GM12891 (cell line): Measurements from ENCODE around the gene NEB.
"Not testable (repeated sequence)": the region's sequence is repeated elsewhere in the genome, so short reads cannot be mapped to it uniquely, and the experiment has no call there.

ENCODE experiments used
- DNase-seq: peaks from one replicate; pipeline ENCODE4 v3.0.0; 2011; ENCODE audit warnings: low spot score; ENCODE audit not compliant: insufficient read length
- FAIRE-seq: peaks from 2 replicates; lab custom pipeline; 2011; peaks lifted over from hg19 to GRCh38; lab: Jason Lieb, UNC
- PAX5 ChIP-seq: IDR thresholded peaks from 2 replicates; pipeline ENCODE4 v1.6.1; 2011; ENCODE audit warnings: low read length, moderate library complexity, mild to moderate bottlenecking; ENCODE audit not compliant: insufficient read depth, severe bottlenecking
- POLR2A ChIP-seq: IDR thresholded peaks from 2 replicates; pipeline ENCODE4 v1.6.1; 2011; ENCODE audit warnings: low read depth, low read length, control low read depth
- POLR2AphosphoS5 ChIP-seq: IDR thresholded peaks from 2 replicates; pipeline ENCODE4 v1.6.1; 2011; ENCODE audit warnings: low read depth, low read length, control low read depth
- POU2F2 ChIP-seq: IDR thresholded peaks from 2 replicates; pipeline ENCODE4 v1.6.1; 2011; ENCODE audit warnings: low read depth, mild to moderate bottlenecking, control low read depth, low read length, moderate library complexity
- SPI1 ChIP-seq: IDR thresholded peaks from 2 replicates; pipeline ENCODE4 v1.6.1; 2011; ENCODE audit warnings: low read depth, low read length, control low read depth
- TAF1 ChIP-seq: IDR thresholded peaks from 2 replicates; pipeline ENCODE4 v1.6.1; 2011; ENCODE audit warnings: low read depth, low read length, control low read depth

Gene NEB

DNA sequence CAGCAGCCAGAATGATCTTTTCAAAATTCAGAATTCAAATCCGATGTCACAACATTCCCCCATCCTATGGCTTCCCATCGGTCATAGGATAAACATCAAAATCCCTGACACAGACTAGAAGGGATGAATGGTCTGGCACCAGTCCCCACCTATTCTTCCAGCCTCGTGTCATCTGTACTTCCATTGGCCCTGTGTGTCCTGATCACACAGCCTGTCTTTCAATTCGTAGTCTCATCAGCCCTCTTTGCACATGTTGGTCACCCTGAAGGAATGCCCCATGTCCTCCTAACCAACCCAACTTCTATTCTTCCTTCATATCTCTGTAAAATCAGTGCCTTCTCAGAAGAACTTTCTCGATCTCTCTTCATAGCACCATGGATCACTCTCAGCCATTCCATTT, 157.2 kb downstream of the NEB start:
- no peak for TF ChIP-seq PAX5
- TF ChIP-seq POLR2A = no peak
- TF ChIP-seq POU2F2 = no peak
- no peak for TF ChIP-seq POLR2AphosphoS5
- no peak for TF ChIP-seq SPI1
- TF ChIP-seq TAF1 = no peak
- DNase-seq (no peak), FAIRE-seq (no peak)

GRCh38 chr2:151576080-151576479, 158.2 kb downstream of the NEB start:
- no peak for FAIRE-seq
- no peak for TF ChIP-seq POLR2A
- TF ChIP-seq SPI1 = no peak
- no peak for TF ChIP-seq POLR2AphosphoS5
- TF ChIP-seq PAX5 = no peak
- no peak for TF ChIP-seq POU2F2
- no peak for TF ChIP-seq TAF1
- no peak for DNase-seq

GRCh38 chr2:151575338-151575737, 158.9 kb downstream of the NEB start:
- DNase-seq (no peak), FAIRE-seq (no peak)
- TF ChIP-seq PAX5 (no peak), POU2F2 (no peak), POLR2AphosphoS5 (no peak), POLR2A (no peak), TAF1 (no peak), SPI1 (no peak)

- TF ChIP-seq POLR2A (no peak), POLR2AphosphoS5 (no peak), POU2F2 (no peak), TAF1 (no peak), SPI1 (no peak), PAX5 (no peak)
- FAIRE-seq (no peak), DNase-seq (no peak)
Measured at GRCh38 chr2:151570191-151570590, 164.1 kb downstream of the NEB start.

- TF ChIP-seq POLR2A (no peak), TAF1 (no peak), PAX5 (no peak), POLR2AphosphoS5 (no peak), SPI1 (no peak), POU2F2 (no peak)
- DNase-seq = no peak
- FAIRE-seq = no peak
Measured at GRCh38 chr2:151569167-151569566, 165.1 kb downstream of the NEB start.

DNA sequence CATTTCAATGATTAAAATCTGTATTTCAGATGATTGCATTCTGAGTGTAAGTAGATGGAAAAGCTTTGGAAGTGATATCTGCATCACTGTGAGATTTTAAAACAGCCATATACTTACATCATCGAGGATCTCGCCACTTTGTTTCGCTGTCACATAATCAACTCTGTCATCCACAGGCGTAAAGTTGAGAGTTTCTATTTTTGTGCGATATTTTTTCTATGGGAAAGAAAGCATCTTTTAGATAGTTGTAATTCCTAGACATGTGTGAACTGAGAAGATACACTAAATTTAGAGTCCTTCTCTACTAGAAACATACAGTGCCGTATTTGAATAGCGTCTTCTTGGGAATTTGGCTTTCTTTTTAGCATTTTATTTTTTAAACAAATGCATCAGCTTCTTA, 165.8 kb downstream of the NEB start:
- FAIRE-seq (no peak), DNase-seq (no peak)
- TF ChIP-seq TAF1 = no peak
- TF ChIP-seq POU2F2 = no peak
- TF ChIP-seq POLR2A = no peak
- TF ChIP-seq POLR2AphosphoS5 = no peak
- no peak for TF ChIP-seq SPI1
- TF ChIP-seq PAX5 = no peak

DNA sequence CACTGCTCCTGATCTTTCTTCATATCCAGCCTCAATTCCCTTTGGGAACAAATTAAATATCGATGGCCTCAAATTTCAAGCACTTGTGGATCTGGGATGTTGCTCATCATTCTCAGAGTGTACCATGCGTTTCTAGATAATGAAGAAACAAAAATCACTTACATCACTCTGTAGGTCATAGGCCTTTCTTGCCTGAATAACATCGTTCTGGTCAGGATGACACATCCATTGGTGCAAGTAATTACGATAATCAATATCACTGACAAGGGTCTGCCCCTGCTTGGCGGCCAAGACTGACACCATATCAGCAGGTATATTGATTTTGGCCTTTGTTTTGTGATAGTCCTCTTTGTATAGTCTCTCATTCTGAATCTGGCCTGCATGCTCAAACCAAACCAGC, 167.3 kb downstream of the NEB start:
- TF ChIP-seq POLR2AphosphoS5 = no peak
- TF ChIP-seq SPI1 = no peak
- no peak for TF ChIP-seq PAX5
- TF ChIP-seq TAF1 = no peak
- no peak for TF ChIP-seq POLR2A
- TF ChIP-seq POU2F2 = no peak
- DNase-seq = no peak
- FAIRE-seq = no peak

DNA sequence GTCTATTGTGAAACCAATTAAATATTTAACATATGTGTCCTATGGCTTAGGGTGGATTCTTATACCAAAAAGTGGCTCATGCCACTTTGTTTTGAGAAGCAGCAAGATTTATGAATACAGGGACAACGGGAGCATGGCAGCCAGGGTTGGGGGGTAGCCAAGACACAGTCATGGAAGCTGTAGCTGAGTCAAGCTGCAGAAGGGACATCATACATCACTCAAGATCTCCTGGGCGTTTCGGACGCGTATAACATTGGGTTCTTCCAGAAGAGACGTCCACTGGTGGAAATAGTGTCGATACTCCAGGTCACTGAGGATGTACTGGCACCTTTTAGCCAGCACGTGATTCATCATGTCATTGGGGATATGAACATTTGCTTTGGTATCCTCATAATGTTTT, 171.9 kb downstream of the NEB start:
- TF ChIP-seq SPI1 (no peak), TAF1 (no peak), POLR2AphosphoS5 (no peak), POLR2A (no peak), PAX5 (no peak), POU2F2 (no peak)
- no peak for FAIRE-seq
- no peak for DNase-seq

DNA sequence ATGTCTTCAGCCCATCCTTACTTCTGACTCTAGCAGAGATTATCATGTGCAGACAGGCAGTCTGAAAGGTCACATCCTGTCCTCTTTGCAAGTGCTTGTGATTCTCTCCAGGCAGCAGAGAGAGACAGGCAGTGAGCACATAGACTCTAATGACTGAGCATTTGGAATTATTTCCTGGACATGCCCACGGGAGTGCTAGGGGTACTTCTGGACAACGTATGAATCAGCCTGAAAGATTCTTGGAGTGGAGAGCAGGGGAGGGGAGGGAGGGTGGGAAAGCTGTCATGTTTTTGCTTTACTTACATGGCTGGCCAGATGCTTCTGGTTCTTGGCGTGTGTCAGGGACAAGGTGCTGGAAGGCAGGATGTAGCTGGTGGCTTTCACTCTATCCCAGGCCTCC, 174.0 kb downstream of the NEB start:
- DNase-seq (no peak), FAIRE-seq (no peak)
- TF ChIP-seq POLR2AphosphoS5 = no peak
- no peak for TF ChIP-seq SPI1
- no peak for TF ChIP-seq POLR2A
- no peak for TF ChIP-seq PAX5
- TF ChIP-seq POU2F2 = no peak
- TF ChIP-seq TAF1 = no peak

GRCh38 chr2:151559431-151559830, 174.8 kb downstream of the NEB start:
- not testable (repeated sequence) for FAIRE-seq

GRCh38 chr2:151557883-151558282, 176.4 kb downstream of the NEB start:
- DNase-seq, FAIRE-seq: not testable (repeated sequence)

More at GRCh38 chr2:151559431-151559830, 174.8 kb downstream of the NEB start:
- not testable (repeated sequence) for DNase-seq
